Measurements from ENCODE around the gene TMEM150B.

Gene TMEM150B

GRCh38 chr19:55275851-55276719, 49.1 kb downstream of the TMEM150B start:
- DNase-seq: no peak

- DNase-seq: no peak
Observed at GRCh38 chr19:55273978-55274707, 51.0 kb downstream of the TMEM150B start.

- no peak for DNase-seq
Observed at GRCh38 chr19:55272142-55272541, 53.0 kb downstream of the TMEM150B start.

- no peak for DNase-seq
Observed at GRCh38 chr19:55270172-55270942, 54.8 kb downstream of the TMEM150B start.

GRCh38 chr19:55269299-55269698, 55.8 kb downstream of the TMEM150B start:
- DNase-seq: no peak

- DNase-seq: no peak
Observed at GRCh38 chr19:55266840-55267239, 58.3 kb downstream of the TMEM150B start.

- no peak for DNase-seq
Observed at GRCh38 chr19:55266404-55266803, 58.7 kb downstream of the TMEM150B start.

GRCh38 chr19:55265723-55266386, 59.3 kb downstream of the TMEM150B start:
- DNase-seq: no peak

- no peak for DNase-seq
Observed at GRCh38 chr19:55265173-55265572, 60.0 kb downstream of the TMEM150B start.

- no peak for DNase-seq
Observed at GRCh38 chr19:55264531-55264930, 60.6 kb downstream of the TMEM150B start.

Measured in GF-D8 (cell line).